Stimulated activated naive CD8-positive, alpha-beta T cell treated with anti-CD3 and anti-CD28 coated beads, Interleukin-15, Interleukin-2, amounts not matched to agents 100 U/mL and 50 U/mL, for 24 hours (primary cell): Measurements from ENCODE around the gene VPS39.
A peak's percentile ranks its signal among the peaks of the same experiment; 100 is the strongest.

Experiments used
- ATAC-seq: fragments of 150-1000 bp; cut with Tn5 transposase; one replicate; pipeline ENCODE4 v1.10.0; 2021
- DNase-seq: peaks from one replicate; pipeline ENCODE4 v3.0.0; 2021

Gene VPS39

GRCh38 chr15:42198516-42198915, 9.6 kb downstream of the VPS39 start:
- no peak for DNase-seq
- ATAC-seq = no peak

GRCh38 chr15:42194513-42194912, 13.6 kb downstream of the VPS39 start:
- DNase-seq = no peak
- ATAC-seq = no peak

GRCh38 chr15:42193383-42193782, 14.7 kb downstream of the VPS39 start:
- ATAC-seq = peak; percentile 74
- no peak for DNase-seq

- ATAC-seq = peak; percentile 33
- DNase-seq = no peak
Observed at GRCh38 chr15:42191610-42192346, 16.3 kb downstream of the VPS39 start.

- DNase-seq (no peak), ATAC-seq (no peak)
Observed at GRCh38 chr15:42190370-42190769, 17.7 kb downstream of the VPS39 start.

GRCh38 chr15:42185801-42186200, 22.3 kb downstream of the VPS39 start:
- DNase-seq = no peak
- ATAC-seq = no peak

- no peak for DNase-seq
Observed at GRCh38 chr15:42184736-42185135, 23.4 kb downstream of the VPS39 start.

GRCh38 chr15:42184296-42184695, 23.8 kb downstream of the VPS39 start:
- no peak for ATAC-seq

More at GRCh38 chr15:42184736-42185135, 23.4 kb downstream of the VPS39 start:
- no peak for ATAC-seq

GRCh38 chr15:42182961-42183360, 25.1 kb downstream of the VPS39 start:
- DNase-seq = no peak
- no peak for ATAC-seq

More at GRCh38 chr15:42184296-42184695, 23.8 kb downstream of the VPS39 start:
- no peak for DNase-seq

GRCh38 chr15:42182328-42182886, 25.7 kb downstream of the VPS39 start:
- DNase-seq = no peak

GRCh38 chr15:42178056-42178455, 30.0 kb downstream of the VPS39 start:
- DNase-seq = no peak
- ATAC-seq = no peak

More at GRCh38 chr15:42182328-42182886, 25.7 kb downstream of the VPS39 start:
- no peak for ATAC-seq

GRCh38 chr15:42175671-42176070, 32.4 kb downstream of the VPS39 start:
- ATAC-seq (no peak), DNase-seq (no peak)

GRCh38 chr15:42172475-42172874, 35.6 kb downstream of the VPS39 start:
- no peak for DNase-seq
- no peak for ATAC-seq

- ATAC-seq = no peak
- no peak for DNase-seq
Observed at GRCh38 chr15:42171795-42172194, 36.3 kb downstream of the VPS39 start.

- DNase-seq = no peak
- peak; percentile 14 for ATAC-seq
Observed at GRCh38 chr15:42171122-42171521, 37.0 kb downstream of the VPS39 start.

GRCh38 chr15:42166225-42166940, 41.7 kb downstream of the VPS39 start:
- ATAC-seq (no peak), DNase-seq (no peak)

GRCh38 chr15:42165106-42165505, 43.0 kb downstream of the VPS39 start:
- ATAC-seq = no peak
- DNase-seq = no peak

GRCh38 chr15:42163947-42164550, 44.1 kb downstream of the VPS39 start:
- ATAC-seq = no peak
- no peak for DNase-seq

GRCh38 chr15:42163291-42163690, 44.8 kb downstream of the VPS39 start:
- DNase-seq = no peak
- ATAC-seq = no peak

GRCh38 chr15:42160136-42160535, 48.0 kb downstream of the VPS39 start:
- ATAC-seq (no peak), DNase-seq (no peak)

- ATAC-seq (no peak), DNase-seq (no peak)
Observed at GRCh38 chr15:42159381-42160015, 48.6 kb downstream of the VPS39 start.

- DNase-seq = no peak
- ATAC-seq = no peak
Observed at GRCh38 chr15:42158941-42159340, 49.2 kb downstream of the VPS39 start.
